Motor neuron (in vitro differentiated cells): Measurements from ENCODE around the gene RBMS3. TPM values are rescaled to one million over a fixed set of nuclear protein-coding genes. Genes with fewer than 3 reads are reported as not detected.

Experiments
- ATAC-seq, 8 experiments: fragments of 200-7000 bp; cut with Tn5 transposase; replicated peaks in 6 of 8; 2 replicates each; pipeline ENCODE4 v1.8.0; 2021; ENCODE audit warnings: mild to moderate bottlenecking in 8 of 8, moderate library complexity in 8 of 8
- H3K27ac ChIP-seq, 2 donors: fragments of 250-450 bp; sonication (Bioruptor Pico); 2 replicates each; pipeline ENCODE4 v1.9.0; 2021; ENCODE audit warnings: antibody characterized with exemption in 2 of 2, mild to moderate bottlenecking in 2 of 2, moderate library complexity in 1 of 2
- H3K4me1 ChIP-seq, 2 donors: fragments of 250-450 bp; sonication (Bioruptor Pico); replicated peaks in 1 of 2; 2 replicates each; pipeline ENCODE4 v1.6.1; 2021; ENCODE audit warnings: antibody characterized with exemption in 2 of 2, mild to moderate bottlenecking in 2 of 2, moderate library complexity in 1 of 2
- H3K4me3 ChIP-seq, 5 donors: fragments of 250-450 bp; sonication (Bioruptor Pico); 2 replicates each; pipeline ENCODE4 v1.9.0; 2021; ENCODE audit warnings: antibody characterized with exemption in 5 of 5, mild to moderate bottlenecking in 5 of 5, moderate library complexity in 4 of 5
- WGBS, 10 experiments: fragments of 450-650 bp; shearing (Covaris generic); methylation state at CpG; one replicate each; pipeline ENCODE4 v1.0.0; 2022; 5-methylcytosine and 5-hydroxymethylcytosine counted together
- in situ Hi-C, 9 experiments: fragments of 400-800 bp; cut with MboI; loops; one replicate each; pipeline ENCODE4 v1.15.0; 2021; ENCODE audit warnings: low sequenced_read_pairs in 9 of 9, low pct_unique_long_range_greater_than_20kb in 2 of 9; ENCODE audit not compliant: unreplicated experiment in 9 of 9
- total RNA-seq, 8 experiments: library from RNA; unstranded; fragments of 300-600 nt; gene quantifications; 2 replicates each; pipeline versions ENCODE4 v1.2.3 to v1.2.4, GENCODE V29; 2022

Gene RBMS3
- total RNA-seq, 8 experiments from 2014 or later: 11.0 to 63.7 (median 16.7) TPM

GRCh38 chr3:29958816-29959215 is 677.9 kb downstream of the RBMS3 start:
- H3K4me1 ChIP-seq: peaks cover 3 to 5% of the 10 kb centered on the region in 2 donors
- WGBS, 10 experiments: 0 to 100% (median 14%) methylated on average over 1 of the region's 1 CpG; no CpG with 5 or more reads in 2 of the 10 experiments
- in situ Hi-C loops: no loop called here
- no peak overlapping the region for H3K4me3 ChIP-seq
- H3K27ac ChIP-seq: no peak overlapping the region
- ATAC-seq: peak in 5 of 8 experiments; percentile 33 to 71 (median 62)

DNA sequence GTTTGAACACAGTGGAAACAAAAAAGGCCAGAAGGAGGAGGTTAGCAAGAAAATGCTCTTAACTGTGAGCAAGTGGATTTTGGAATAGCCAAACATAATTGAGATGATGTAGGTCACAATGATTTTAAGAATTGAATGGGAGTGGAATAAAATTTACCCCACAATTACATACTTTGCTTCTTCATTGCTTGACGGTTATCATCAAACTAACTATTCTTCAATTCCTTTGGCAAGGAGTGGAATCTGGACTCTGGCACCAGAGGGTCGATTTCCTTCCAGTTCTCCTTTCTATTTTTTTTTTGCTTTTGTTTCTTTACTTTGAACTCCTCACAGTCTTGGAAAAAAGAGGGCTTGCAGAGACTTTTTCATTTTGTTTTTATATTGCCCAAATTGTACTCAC is 691.0 kb downstream of the RBMS3 start:
- 18 to 86% (median 57%) methylated on average over 1 to 2 of the region's 2 CpGs for WGBS, 10 experiments
- ATAC-seq: no peak
- in situ Hi-C loops: no loop called here

GRCh38 chr3:29972320-29972993 is 691.6 kb downstream of the RBMS3 start:
- no peak overlapping the region for H3K4me3 ChIP-seq
- WGBS, 10 experiments: 0 to 6% (median 0%) methylated on average over 1 to 3 of the region's 3 CpGs; no CpG with 5 or more reads in 1 of the 10 experiments
- ATAC-seq: peak in 7 of 8 experiments; percentile 40 to 80 (median 57)
- in situ Hi-C loops: no loop called here
- H3K4me1 ChIP-seq: peaks cover 3 to 5% of the 10 kb centered on the region in 2 donors
- H3K27ac ChIP-seq: no peak overlapping the region

More for the DNA sequence above, 691.0 kb downstream of the RBMS3 start:
- Histone ChIP-seq H3K4me3 (no peak overlapping the region), H3K4me1 (peaks cover 3 to 5% of the 10 kb centered on the region in 2 donors), H3K27ac (no peak overlapping the region)

- no peak for ATAC-seq
- WGBS, 10 experiments: 80 to 100% (median 100%) methylated on average over 1 of the region's 1 CpG; no CpG with 5 or more reads in 1 of the 10 experiments
- in situ Hi-C loops: no loop called here
- no peak overlapping the region for H3K27ac ChIP-seq
- H3K4me3 ChIP-seq: no peak overlapping the region
- H3K4me1 ChIP-seq: peaks cover 3 to 5% of the 10 kb centered on the region in 2 donors
Measured at GRCh38 chr3:29973763-29974162, 692.9 kb downstream of the RBMS3 start.

DNA sequence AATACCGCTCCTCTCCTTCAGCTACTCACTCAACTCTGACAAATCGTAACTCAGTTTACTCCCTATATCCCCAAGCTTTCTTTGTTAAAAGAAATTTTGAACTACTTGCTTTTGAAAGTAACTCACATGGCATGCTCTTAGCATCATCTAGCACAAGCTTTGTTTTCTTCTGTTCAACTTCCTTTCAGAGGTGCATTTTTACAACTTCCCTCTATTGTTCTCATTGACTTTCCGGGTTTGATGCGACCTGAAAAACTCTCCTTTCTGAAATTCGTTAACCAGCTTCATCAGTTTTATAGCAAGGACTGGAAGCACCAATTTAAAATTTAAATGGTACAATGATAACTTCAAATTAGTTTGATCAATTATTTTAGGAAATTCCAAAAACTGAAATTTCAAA is 696.0 kb downstream of the RBMS3 start:
- WGBS, 10 experiments: 85 to 100% (median 95%) methylated on average over 2 to 5 of the region's 5 CpGs

DNA sequence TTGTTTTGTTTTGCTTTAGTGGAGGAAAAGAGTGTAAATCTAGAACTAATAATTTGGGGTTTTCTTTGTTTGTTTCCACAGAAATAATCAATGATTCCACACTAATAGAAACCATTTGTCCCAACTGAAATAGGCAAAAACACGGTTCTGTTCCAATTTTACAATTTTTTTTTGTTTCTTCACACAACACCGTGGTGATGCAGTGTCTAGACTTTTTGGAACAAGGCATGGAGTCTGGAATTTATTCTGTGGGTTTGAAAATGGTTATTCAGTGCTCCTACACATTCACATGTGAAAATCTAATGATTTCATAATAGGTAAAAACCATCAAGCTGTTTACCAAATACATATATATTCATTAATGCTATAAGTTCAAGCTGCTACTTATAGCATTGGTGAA is 696.5 kb downstream of the RBMS3 start:
- H3K4me1 ChIP-seq: peaks cover under 1 to 2% of the 10 kb centered on the region in 2 donors
- no peak overlapping the region for H3K27ac ChIP-seq
- no peak for ATAC-seq
- H3K4me3 ChIP-seq: no peak overlapping the region
- 0 to 100% (median 72%) methylated on average over 1 to 2 of the region's 2 CpGs; no CpG with 5 or more reads in 2 of the 10 experiments for WGBS, 10 experiments
- in situ Hi-C loops: no loop called here

More for the DNA sequence above, 696.0 kb downstream of the RBMS3 start:
- Histone ChIP-seq H3K4me1 (peaks cover 3 to 5% of the 10 kb centered on the region in 2 donors), H3K27ac (no peak overlapping the region), H3K4me3 (no peak overlapping the region)
- in situ Hi-C loops: no loop called here
- ATAC-seq: no peak

DNA sequence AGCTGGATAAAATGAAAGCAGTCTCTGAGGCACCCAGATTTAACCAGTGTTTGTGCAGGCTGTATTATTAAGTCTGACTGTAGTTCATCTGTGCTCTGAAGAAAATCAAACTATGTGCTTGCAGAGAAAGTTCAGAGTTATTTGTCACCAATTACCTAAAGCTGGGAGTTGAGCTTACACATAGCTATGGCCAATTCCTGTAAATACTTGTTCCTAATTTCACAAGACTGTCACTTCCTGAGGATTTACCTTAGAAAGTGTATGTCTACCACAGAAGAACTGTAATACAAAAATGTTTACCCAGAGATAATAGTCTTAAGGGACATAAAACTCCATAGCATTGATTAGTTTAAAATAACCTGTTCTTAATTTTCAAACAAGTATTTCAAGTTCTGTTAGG is 697.2 kb downstream of the RBMS3 start:
- Histone ChIP-seq H3K27ac (no peak overlapping the region), H3K4me3 (no peak overlapping the region), H3K4me1 (no peaks in the 10 kb centered on the region)
- in situ Hi-C loops: no loop called here
- ATAC-seq: no peak

DNA sequence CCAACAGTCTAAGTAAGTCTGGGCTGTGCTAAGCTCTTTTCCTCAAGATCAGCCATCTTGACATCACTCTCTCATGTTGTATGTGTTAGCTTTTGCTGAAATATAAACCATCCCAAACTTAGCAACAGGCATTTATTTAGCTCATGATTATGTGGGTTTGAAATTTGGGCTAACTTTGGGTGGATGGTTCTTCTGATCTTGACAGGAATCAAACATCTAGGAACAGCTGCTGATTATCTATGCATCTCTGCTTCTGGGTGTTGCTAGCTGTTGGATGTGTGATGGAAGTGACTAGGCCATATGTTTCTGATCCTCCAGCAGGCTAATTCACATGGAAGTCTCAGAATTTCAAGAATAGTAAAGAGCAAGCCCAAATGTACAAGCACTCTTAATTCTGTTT is 710.3 kb downstream of the RBMS3 start:
- in situ Hi-C loops: no loop called here
- H3K27ac ChIP-seq: no peak overlapping the region
- ATAC-seq: peak in 1 of 8 experiments; percentile 55

GRCh38 chr3:30002797-30003196 is 721.9 kb downstream of the RBMS3 start:
- in situ Hi-C loops: no loop called here
- 86 to 100% methylated on average over 1 of the region's 1 CpG; no CpG with 5 or more reads in 8 of the 10 experiments for WGBS, 10 experiments
- no peak overlapping the region for H3K4me3 ChIP-seq
- no peak for ATAC-seq
- no peak overlapping the region for H3K27ac ChIP-seq
- no peaks in the 10 kb centered on the region for H3K4me1 ChIP-seq

More for the DNA sequence above, 710.3 kb downstream of the RBMS3 start:
- no peaks in the 10 kb centered on the region for H3K4me1 ChIP-seq
- H3K4me3 ChIP-seq: no peak overlapping the region

DNA sequence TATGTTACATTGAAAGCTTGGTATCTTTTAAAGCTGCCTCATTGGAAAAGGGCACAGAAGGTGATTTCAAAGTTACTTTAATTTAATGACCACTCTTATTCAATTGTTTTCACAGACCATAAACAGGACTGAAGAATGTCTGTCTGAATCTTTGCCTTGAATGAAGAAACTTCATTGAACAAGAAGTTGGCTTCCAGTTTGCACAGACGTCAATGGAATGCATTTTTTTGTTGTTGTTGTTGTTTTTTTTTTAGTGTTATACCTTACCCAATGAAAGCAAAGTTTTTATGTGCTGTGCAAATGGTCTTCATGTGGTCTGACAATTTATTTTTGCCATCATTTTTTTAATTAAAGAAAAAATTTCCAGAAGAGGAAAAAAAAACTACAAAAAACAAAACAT is 722.9 kb downstream of the RBMS3 start:
- in situ Hi-C loops: no loop called here
- H3K4me1 ChIP-seq: no peaks in the 10 kb centered on the region
- H3K27ac ChIP-seq: no peak overlapping the region
- WGBS, 10 experiments: 0 to 89% (median 50%) methylated on average over 1 of the region's 1 CpG; no CpG with 5 or more reads in 1 of the 10 experiments
- no peak overlapping the region for H3K4me3 ChIP-seq
- no peak for ATAC-seq

DNA sequence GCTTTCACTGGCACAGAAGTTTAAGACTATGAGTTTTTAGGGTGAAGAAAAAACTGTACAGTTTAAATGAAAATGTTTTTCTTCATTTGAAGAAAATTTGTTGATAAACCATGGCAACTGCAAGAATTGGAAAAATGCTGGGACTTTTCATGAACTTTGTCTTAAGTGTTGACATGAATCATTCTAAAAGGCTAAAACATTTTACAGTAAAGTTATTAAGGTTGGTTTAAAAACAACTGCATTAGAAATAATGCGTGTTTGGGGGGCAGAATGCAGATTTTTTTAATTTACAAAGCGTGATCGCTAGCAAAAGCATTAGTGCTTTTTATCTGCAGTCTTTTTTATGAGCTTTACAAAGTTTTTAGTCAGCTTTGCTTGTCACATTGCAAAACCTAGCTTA is 723.6 kb downstream of the RBMS3 start:
- no peak overlapping the region for H3K4me3 ChIP-seq
- ATAC-seq: no peak
- 30 to 100% (median 84%) methylated on average over 1 to 3 of the region's 3 CpGs for WGBS, 10 experiments
- H3K4me1 ChIP-seq: no peaks in the 10 kb centered on the region
- in situ Hi-C loops: no loop called here
- no peak overlapping the region for H3K27ac ChIP-seq

DNA sequence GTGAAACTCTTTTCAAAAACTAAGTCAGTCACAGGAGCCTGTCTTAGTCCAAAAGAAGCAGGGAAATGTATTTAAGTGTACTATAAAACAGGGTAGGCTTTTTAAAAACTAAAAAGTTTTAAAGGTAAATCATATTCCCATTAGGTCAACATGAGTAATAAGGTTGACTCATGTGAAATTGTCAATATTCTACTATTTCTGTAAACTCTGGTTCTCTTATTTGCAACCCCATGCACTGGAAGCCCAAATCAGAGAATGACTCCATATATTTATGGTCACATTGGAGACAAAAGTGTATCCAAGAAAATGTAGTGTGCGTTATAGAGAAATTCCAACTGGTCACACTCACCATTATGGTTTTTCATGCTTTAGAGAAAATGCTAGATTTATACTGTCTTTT is 725.2 kb downstream of the RBMS3 start:
- H3K27ac ChIP-seq: no peak overlapping the region
- in situ Hi-C loops: no loop called here
- 80 to 100% (median 100%) methylated on average over 1 of the region's 1 CpG; no CpG with 5 or more reads in 2 of the 10 experiments for WGBS, 10 experiments
- no peak for ATAC-seq
- no peak overlapping the region for H3K4me3 ChIP-seq
- H3K4me1 ChIP-seq: no peaks in the 10 kb centered on the region

DNA sequence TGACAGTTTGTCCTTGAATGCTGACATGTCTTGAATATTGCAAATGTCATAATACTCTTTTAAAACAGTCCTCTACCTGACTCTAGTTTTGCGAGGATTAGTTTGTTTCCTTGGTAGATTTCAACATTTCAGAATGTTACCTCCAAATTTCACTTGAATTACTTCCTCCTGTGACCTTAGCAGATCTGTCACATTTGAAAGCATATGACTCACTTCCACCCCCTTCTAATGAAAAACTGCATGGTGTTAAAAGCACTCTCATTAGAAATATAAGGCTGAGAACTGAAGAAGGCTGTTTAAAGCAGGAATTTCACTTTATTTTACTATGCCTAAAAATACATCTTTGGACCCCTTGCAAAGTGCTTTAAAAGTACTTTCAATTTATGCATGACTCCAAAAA is 726.8 kb downstream of the RBMS3 start:
- 75 to 100% (median 100%) methylated on average over 1 of the region's 1 CpG; no CpG with 5 or more reads in 4 of the 10 experiments for WGBS, 10 experiments
- no peak for ATAC-seq

DNA sequence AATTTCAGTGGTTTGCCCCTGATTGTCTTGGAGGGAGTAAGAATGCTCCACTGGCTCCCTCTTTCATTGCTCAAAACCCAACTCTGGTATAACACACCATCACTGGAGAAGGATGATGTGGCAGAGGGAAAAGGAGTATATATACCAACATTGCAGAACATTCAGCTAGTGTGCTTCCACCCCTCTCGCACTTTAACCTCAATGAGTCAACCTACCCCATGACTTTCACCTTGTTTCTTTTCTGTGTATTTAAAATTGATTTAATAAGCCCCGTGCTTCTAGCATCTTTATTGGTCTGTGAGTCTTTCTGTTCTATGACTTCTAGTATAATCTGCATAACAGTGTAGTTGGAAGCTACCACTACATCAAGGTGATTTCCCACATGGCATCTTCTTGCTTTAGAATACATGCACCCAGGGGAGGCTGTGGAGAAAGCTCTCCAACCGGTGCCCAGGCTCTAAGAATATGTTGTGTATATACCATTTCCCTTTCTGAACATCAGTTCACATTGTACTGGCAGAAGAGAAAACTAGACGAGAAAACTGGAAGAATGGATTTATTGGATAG is 730.4 kb downstream of the RBMS3 start:
- in situ Hi-C loops: no loop called here
- no peak for ATAC-seq
- H3K4me1 ChIP-seq: no peaks in the 10 kb centered on the region
- H3K27ac ChIP-seq: no peak overlapping the region
- WGBS, 10 experiments: 80 to 100% (median 97%) methylated on average over 1 to 3 of the region's 4 CpGs; no CpG with 5 or more reads in 2 of the 10 experiments
- H3K4me3 ChIP-seq: no peak overlapping the region

More for the DNA sequence above, 726.8 kb downstream of the RBMS3 start:
- Histone ChIP-seq H3K4me3 (no peak overlapping the region), H3K4me1 (no peaks in the 10 kb centered on the region), H3K27ac (no peak overlapping the region)
- in situ Hi-C loops: no loop called here
